HG02840 (cell line): ENCODE results near the gene OR10T2.
"Not testable (repeated sequence)": the region's sequence is repeated elsewhere in the genome, so short reads cannot be mapped to it uniquely, and the experiment has no call there.

Experiments
- ATAC-seq: cut with Tn5 transposase; IDR thresholded peaks from one replicate; pipeline ENCODE4 v1.9.1; 2021; ENCODE audit warnings: mild to moderate bottlenecking, moderate library complexity, moderate number of reproducible peaks; ENCODE audit not compliant: unreplicated experiment, low FRiP score

OR10T2 gene

GRCh38 chr1:158357441-158357840 is 41.8 kb downstream of the OR10T2 start:
- no peak for ATAC-seq

- no peak for ATAC-seq
These were observed 42.6 kb downstream of the OR10T2 start for GRCh38 chr1:158356616-158357015.

- ATAC-seq = no peak
These were observed 43.4 kb downstream of the OR10T2 start for GRCh38 chr1:158355773-158356285.

- no peak for ATAC-seq
These were observed 45.0 kb downstream of the OR10T2 start for GRCh38 chr1:158354255-158354654.

- no peak for ATAC-seq
These were observed 45.8 kb downstream of the OR10T2 start, which contains the start of gene CD1E for GRCh38 chr1:158353303-158354075. Gene CD1E, plus strand, starts transcription at chr1:158353894. Its CDS starts 95 bp downstream, at chr1:158353989.

GRCh38 chr1:158348946-158349345 is 50.3 kb downstream of the OR10T2 start:
- ATAC-seq = not testable (repeated sequence)
